Panc1 (cell line): ENCODE data around the gene CDC42. TPM values are rescaled to one million over a fixed set of nuclear protein-coding genes. Genes with fewer than 3 reads are reported as not detected.
"Not testable (repeated sequence)": the region's sequence is repeated elsewhere in the genome, so short reads cannot be mapped to it uniquely, and the experiment has no call there.

Experiments
- ATAC-seq: fragments of 200-7000 bp; cut with Tn5 transposase; 2 replicates; pipeline ENCODE4 v1.9.1; 2020; ENCODE audit warnings: mild to moderate bottlenecking, moderate library complexity
- BruUV-seq: library from RNA; stranded (reverse); fragments of 400-500 nt; replicated peaks from 2 replicates; lab custom pipeline; 2021; lab: Mats Ljungman, UMichigan
- CTCF ChIA-PET: fragments of 300-600 bp; sonication (Branson Sonifier 250); formaldehyde crosslinking; loops from one replicate; lab custom pipeline; 2022; ENCODE audit warnings: antibody characterized with exemption; lab: Charles Lee
- POLR2A ChIA-PET: fragments of 300-600 bp; sonication (Branson Sonifier 250); formaldehyde crosslinking; loops from one replicate; lab custom pipeline; 2022; ENCODE audit warnings: antibody characterized with exemption; lab: Charles Lee
- DNase-seq: peaks from one replicate; pipeline ENCODE4 v3.0.0-alpha.2; 2010; ENCODE audit warnings: low read depth, low spot score
- H3K27ac ChIP-seq: 2 replicates; pipeline ENCODE4 v1.5.1; 2011; ENCODE audit warnings: mild to moderate bottlenecking, low read length, inconsistent platforms
- H3K27me3 ChIP-seq: fragments of 200-500 bp; sonication (Bioruptor generic); 2 replicates; pipeline ENCODE4 v1.6.0; 2014; ENCODE audit warnings: low read length, inconsistent platforms; ENCODE audit not compliant: control insufficient read depth, insufficient read depth
- H3K36me3 ChIP-seq: fragments of 200-500 bp; sonication (Bioruptor generic); 2 replicates; pipeline ENCODE4 v1.5.1; 2014; ENCODE audit warnings: inconsistent platforms, mild to moderate bottlenecking, low read length, moderate library complexity; ENCODE audit not compliant: control insufficient read depth, insufficient read depth
- H3K4me1 ChIP-seq: 2 replicates; pipeline ENCODE4 v1.5.1; 2011; ENCODE audit warnings: inconsistent platforms, mild to moderate bottlenecking, low read length, moderate library complexity; ENCODE audit not compliant: control insufficient read depth, insufficient read depth
- H3K4me3 ChIP-seq, 2 experiments: 2 replicates each; pipeline ENCODE4 v1.5.1; 2011 to 2012; ENCODE audit warnings: low read depth in 2 of 2, low read length in 2 of 2, mild to moderate bottlenecking in 2 of 2, inconsistent platforms in 1 of 2, moderate library complexity in 1 of 2
- H3K9me3 ChIP-seq: fragments of 200-500 bp; sonication (Bioruptor generic); 2 replicates; pipeline ENCODE4 v1.5.1; 2014; ENCODE audit warnings: low read depth, mild to moderate bottlenecking, inconsistent platforms, low read length, moderate library complexity; ENCODE audit not compliant: control insufficient read depth, insufficient read depth
- POLR2AphosphoS5 ChIP-seq: IDR thresholded peaks from 2 replicates; pipeline ENCODE4 v1.6.1; 2012; ENCODE audit warnings: mild to moderate bottlenecking, low read depth, low read length, moderate library complexity
- SIN3A ChIP-seq: IDR thresholded peaks from 2 replicates; pipeline ENCODE4 v1.6.1; 2012; ENCODE audit warnings: low read depth, mild to moderate bottlenecking, low read length, moderate library complexity, borderline replicate concordance; ENCODE audit not compliant: insufficient read depth
- TCF7L2 ChIP-seq: IDR thresholded peaks from 2 replicates; pipeline ENCODE4 v1.6.1; 2011; ENCODE audit warnings: mild to moderate bottlenecking, low read depth, low read length, inconsistent platforms
- in situ Hi-C: cut with HindIII; loops from 2 replicates; pipeline ENCODE4 v1.10.0; 2016; ENCODE audit warnings: low sequenced_read_pairs, low pct_unique_long_range_greater_than_20kb
- intact Hi-C: fragments of 100-400 bp; cut with micrococcal nuclease; formaldehyde crosslinking; loops from one replicate; pipeline ENCODE4 v1.10.0; 2022; ENCODE audit not compliant: unreplicated experiment
- total RNA-seq: library from RNA; stranded (reverse); gene quantifications from one replicate; pipeline ENCODE4 v1.2.1, GENCODE V29; 2021; ENCODE audit not compliant: unreplicated experiment
- TF ChIP-seq, protein P1 (sequence below): fragments of 450-650 bp; IDR thresholded peaks from 2 replicates; pipeline ENCODE4 v1.5.1; 2017; ENCODE audit warnings: mild to moderate bottlenecking
- TF ChIP-seq, protein P2 (sequence below), 2 experiments: IDR thresholded peaks; 2 replicates each; pipeline ENCODE4 v1.6.1; 2011 to 2012; ENCODE audit warnings: low read depth in 2 of 2, control low read depth in 1 of 2, low read length in 1 of 2, mild to moderate bottlenecking in 1 of 2, moderate library complexity in 1 of 2; ENCODE audit not compliant: insufficient read depth in 1 of 2

The CDC42 gene
- total RNA-seq, 1 experiment from 2014 or later, result 240 TPM

GRCh38 chr1:22030473-22030872 lies 22.0 kb upstream of the CDC42 start:
- no peak for DNase-seq
- no TSS peak for BruUV-seq
- intact Hi-C loops, result no loop called here
- Histone ChIP-seq H3K36me3 (no peaks in the 10 kb centered on the region; the same call in 1 of the 2 replicates), H3K4me3 (no peak overlapping the region), H3K27me3 (no peaks in the 10 kb centered on the region), H3K27ac (no peak overlapping the region), H3K4me1 (0 out of 2 replicates have a peak, but pooled peaks cover 6% of the 10 kb centered on the region), H3K9me3 (no peaks in the 10 kb centered on the region)
- ATAC-seq, result no peak
- POLR2A ChIA-PET, result interaction anchor here (0.6 to 0.7 kb wide), 2 partner anchors 164 to 334 kb away, joined by 5 to 8 read pairs; no protein-coding TSS in a partner anchor
- CTCF ChIA-PET, result interaction anchor here (0.7 kb wide), 1 partner anchor 10 kb away, joined by 10 read pairs; no protein-coding TSS in a partner anchor
- in situ Hi-C loops, result no loop called here
- TF ChIP-seq, protein P1, sequence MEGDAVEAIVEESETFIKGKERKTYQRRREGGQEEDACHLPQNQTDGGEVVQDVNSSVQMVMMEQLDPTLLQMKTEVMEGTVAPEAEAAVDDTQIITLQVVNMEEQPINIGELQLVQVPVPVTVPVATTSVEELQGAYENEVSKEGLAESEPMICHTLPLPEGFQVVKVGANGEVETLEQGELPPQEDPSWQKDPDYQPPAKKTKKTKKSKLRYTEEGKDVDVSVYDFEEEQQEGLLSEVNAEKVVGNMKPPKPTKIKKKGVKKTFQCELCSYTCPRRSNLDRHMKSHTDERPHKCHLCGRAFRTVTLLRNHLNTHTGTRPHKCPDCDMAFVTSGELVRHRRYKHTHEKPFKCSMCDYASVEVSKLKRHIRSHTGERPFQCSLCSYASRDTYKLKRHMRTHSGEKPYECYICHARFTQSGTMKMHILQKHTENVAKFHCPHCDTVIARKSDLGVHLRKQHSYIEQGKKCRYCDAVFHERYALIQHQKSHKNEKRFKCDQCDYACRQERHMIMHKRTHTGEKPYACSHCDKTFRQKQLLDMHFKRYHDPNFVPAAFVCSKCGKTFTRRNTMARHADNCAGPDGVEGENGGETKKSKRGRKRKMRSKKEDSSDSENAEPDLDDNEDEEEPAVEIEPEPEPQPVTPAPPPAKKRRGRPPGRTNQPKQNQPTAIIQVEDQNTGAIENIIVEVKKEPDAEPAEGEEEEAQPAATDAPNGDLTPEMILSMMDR, result no peak
- TF ChIP-seq, protein P2, sequence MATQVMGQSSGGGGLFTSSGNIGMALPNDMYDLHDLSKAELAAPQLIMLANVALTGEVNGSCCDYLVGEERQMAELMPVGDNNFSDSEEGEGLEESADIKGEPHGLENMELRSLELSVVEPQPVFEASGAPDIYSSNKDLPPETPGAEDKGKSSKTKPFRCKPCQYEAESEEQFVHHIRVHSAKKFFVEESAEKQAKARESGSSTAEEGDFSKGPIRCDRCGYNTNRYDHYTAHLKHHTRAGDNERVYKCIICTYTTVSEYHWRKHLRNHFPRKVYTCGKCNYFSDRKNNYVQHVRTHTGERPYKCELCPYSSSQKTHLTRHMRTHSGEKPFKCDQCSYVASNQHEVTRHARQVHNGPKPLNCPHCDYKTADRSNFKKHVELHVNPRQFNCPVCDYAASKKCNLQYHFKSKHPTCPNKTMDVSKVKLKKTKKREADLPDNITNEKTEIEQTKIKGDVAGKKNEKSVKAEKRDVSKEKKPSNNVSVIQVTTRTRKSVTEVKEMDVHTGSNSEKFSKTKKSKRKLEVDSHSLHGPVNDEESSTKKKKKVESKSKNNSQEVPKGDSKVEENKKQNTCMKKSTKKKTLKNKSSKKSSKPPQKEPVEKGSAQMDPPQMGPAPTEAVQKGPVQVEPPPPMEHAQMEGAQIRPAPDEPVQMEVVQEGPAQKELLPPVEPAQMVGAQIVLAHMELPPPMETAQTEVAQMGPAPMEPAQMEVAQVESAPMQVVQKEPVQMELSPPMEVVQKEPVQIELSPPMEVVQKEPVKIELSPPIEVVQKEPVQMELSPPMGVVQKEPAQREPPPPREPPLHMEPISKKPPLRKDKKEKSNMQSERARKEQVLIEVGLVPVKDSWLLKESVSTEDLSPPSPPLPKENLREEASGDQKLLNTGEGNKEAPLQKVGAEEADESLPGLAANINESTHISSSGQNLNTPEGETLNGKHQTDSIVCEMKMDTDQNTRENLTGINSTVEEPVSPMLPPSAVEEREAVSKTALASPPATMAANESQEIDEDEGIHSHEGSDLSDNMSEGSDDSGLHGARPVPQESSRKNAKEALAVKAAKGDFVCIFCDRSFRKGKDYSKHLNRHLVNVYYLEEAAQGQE (IDR thresholded peaks at IDR 0.05; ENCODE audit: insufficient read depth in 1 of 2, low read depth in 2 of 2, low read length in 1 of 2), result no peak
- TF ChIP-seq SIN3A (no peak), TCF7L2 (no peak), POLR2AphosphoS5 (no peak)

DNA sequence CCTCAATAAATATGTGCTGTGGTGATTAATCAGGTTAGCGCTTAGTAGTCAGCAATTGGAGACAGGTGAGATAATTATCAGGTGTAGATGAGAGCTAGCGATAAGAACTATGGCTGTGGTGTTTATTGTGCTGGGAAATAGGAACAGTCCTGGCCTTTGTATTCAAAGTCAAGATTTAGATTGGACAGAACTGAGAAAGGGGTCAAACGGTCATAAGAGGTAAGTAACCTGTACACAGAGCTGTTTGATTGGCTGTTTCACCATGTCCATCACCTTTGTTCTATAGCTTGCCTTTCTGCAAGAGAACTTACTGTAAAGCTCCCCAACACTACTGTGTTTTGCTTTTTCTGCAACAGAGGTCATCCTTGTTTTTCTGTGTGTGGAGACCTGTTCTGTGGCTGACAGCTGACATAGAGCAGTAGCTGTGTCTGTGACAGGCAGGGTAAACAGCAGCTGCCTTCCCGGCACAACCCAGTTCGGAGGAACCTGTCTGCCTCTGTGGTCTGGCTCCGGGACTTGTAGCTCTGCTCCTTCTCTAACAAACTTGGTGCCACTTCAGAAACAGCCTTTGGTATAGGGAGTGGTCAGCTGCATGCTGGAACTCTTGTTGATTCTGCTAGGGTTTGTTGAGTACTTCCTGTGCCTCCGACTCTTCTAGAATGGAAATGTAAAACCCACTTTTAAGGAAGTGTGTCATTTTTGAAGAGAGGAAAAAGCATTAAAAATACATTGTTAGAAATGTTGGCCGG lies 21.1 kb upstream of the CDC42 start:
- Histone ChIP-seq H3K9me3 (no peaks in the 10 kb centered on the region), H3K27ac (no peak overlapping the region), H3K4me1 (0 out of 2 replicates have a peak, but pooled peaks cover 4% of the 10 kb centered on the region), H3K4me3 (no peak overlapping the region), H3K27me3 (no peaks in the 10 kb centered on the region), H3K36me3 (no peaks in the 10 kb centered on the region)
- no TSS peak for BruUV-seq
- no peak for ATAC-seq
- TF ChIP-seq, protein P1, result no peak
- no peak for TF ChIP-seq SIN3A
- TF ChIP-seq TCF7L2, result no peak
- no peak for TF ChIP-seq POLR2AphosphoS5
- POLR2A ChIA-PET, result no interaction called here
- in situ Hi-C loops (no loop called here), intact Hi-C loops (no loop called here)
- DNase-seq, result no peak
- CTCF ChIA-PET, result no interaction called here

DNA sequence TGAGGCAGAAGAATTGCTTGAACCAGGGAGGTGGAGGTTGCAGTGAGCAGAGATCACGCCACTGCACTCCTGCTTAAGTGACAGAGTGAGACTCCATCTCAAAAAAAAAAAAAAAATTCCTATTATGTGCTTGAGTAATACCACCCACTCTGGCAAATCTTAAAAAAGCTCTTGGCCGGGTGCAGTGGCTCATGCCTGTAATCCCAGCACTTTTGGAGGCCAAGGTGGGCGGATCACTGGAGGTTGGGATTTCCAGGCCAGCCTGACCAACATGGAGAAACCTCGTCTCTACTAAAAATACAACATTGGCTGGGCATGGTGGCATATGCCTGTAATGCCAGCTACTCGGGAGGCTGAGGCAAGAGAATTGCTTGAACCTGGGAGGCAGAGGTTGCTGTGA lies 17.7 kb upstream of the CDC42 start:
- BruUV-seq, CTCF ChIA-PET, DNase-seq, H3K27me3 ChIP-seq, intact Hi-C loops, H3K36me3 ChIP-seq, ATAC-seq, H3K9me3 ChIP-seq, H3K4me3 ChIP-seq, in situ Hi-C loops, H3K4me1 ChIP-seq, H3K27ac ChIP-seq: not testable (repeated sequence)
- POLR2A ChIA-PET, result interaction anchor here (0.7 to 1.0 kb wide), 2 partner anchors 10 to 470 kb away, joined by 4 to 11 read pairs; no protein-coding TSS in a partner anchor
